Nucleus accumbens (tissue), 56 donors: ENCODE data around the gene FAHD1.
"Not testable (repeated sequence)": the region's sequence is repeated elsewhere in the genome, so short reads cannot be mapped to it uniquely, and the experiment has no call there.

ENCODE experiments used
- DNase-seq, 56 donors: peaks; one replicate each; lab custom pipeline; 2025; lab: John Stamatoyannopoulos, UW

Gene FAHD1

GRCh38 chr16:1788095-1788707 is 38.8 kb upstream of the FAHD1 start:
- no peak for DNase-seq

- no peak for DNase-seq
These were observed 38.3 kb upstream of the FAHD1 start for GRCh38 chr16:1788708-1789100.

DNA sequence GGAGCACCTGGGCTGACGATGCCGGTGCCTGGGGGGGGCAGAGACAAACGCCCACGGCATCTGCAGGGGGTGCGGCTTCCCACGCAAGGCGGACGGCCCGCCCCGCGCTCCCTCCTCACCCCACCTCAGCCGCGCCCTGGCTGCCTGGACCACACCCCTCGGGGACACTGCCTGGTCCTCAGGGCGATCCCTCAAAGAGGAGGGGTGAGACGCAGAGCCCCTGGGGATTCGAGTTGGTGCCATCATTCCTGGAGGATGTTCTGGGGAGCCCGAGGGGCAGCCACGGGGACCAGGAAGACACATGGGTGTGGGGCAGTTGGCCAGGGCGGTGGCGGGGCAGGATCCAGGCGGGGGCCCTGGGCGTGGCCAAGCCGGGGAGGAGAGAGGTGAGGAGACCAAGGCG is 37.4 kb upstream of the FAHD1 start:
- no peak for DNase-seq

DNA sequence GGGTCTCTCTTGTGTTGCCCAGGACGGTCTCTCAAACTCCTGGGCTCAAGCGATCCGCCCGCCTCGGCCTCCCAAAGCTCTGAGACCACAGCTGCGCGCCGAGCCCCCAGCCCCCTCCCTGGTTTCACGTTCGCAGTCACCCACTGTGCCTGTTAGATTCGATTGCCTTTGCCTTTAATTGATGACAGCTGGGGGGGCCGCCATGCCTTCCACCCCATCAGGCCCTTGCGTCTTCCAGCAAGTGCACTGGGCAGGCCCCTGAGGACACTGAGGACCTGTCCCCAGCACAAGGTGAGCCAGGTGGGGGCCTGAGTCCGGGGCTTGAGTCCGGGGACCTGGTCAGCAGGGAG is 36.8 kb upstream of the FAHD1 start:
- DNase-seq: no peak

DNA sequence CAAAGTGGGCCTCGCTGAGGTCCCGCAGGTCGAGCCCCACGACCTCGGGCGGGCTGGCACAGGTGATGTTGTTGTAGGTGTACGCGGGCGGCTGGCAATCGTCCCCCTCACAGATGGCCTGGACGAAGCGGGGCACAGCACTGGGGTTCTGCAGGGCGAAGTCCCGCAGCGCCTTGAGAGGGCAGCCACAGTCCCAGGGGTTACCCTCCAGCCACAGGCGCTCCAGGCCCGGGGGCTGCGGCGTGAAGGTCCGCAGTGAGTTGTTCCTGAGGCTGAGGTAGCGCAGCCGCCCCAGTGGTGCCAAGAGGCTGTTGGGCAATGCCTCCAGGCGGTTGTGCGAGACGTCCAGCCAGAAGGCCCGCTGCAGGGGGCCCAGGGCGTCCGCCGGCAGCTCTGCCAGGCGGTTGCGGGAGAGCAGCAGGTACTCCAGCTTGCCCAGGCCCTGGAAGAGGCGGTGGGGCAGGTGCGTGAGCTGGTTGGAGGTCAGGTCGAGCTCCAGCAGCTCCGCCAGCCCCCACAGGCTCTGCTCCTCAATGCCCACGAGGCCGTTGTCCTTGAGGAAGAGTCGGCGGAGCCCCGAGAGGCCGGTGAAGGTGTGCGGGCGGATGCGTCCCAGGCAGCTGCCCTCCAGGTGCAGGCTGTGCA is 36.3 kb upstream of the FAHD1 start:
- no peak for DNase-seq

GRCh38 chr16:1791256-1791942 is 35.6 kb upstream of the FAHD1 start:
- no peak for DNase-seq

GRCh38 chr16:1791943-1792812 is 34.8 kb upstream of the FAHD1 start:
- no peak for DNase-seq

GRCh38 chr16:1792836-1793577 is 34.0 kb upstream of the FAHD1 start:
- no peak for DNase-seq

DNA sequence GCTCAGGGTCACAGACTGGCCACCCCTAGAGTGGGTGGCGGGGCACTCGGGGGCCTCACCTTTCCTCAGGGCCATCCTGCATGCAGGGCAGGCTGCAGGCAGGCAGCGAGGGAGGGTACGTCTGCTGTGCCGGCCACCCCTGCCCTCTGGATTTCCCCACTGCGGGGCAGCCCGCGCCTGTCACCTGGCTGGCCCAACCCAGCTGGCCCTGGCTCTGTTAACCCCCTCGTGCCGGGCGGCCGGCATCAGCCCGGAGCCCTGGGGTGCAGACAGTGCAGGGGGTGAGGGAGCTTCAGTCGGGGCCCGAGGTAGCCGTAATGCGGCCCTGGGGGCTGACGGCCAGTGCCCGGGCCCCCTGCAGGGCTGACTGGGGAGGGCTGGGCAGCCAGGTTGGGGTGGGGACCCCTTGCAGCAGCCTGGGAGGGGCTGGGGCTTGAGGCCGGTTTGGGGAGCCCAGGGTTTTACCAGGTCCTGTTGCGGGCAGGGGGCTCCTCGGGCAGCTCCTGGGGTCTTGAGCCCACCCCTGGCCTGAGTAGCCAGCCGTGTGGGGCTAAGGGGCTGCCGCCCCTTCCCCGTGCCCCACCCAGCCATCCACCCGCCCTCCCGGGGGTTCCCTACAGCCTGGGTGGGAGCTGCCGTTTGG is 33.3 kb upstream of the FAHD1 start, which contains the start of gene IGFALS:
IGFALS (minus strand) TSS at position 128 of the 643 bp plus-strand sequence; CDS start at position 75, 53 bp downstream.
- no peak for DNase-seq

DNA sequence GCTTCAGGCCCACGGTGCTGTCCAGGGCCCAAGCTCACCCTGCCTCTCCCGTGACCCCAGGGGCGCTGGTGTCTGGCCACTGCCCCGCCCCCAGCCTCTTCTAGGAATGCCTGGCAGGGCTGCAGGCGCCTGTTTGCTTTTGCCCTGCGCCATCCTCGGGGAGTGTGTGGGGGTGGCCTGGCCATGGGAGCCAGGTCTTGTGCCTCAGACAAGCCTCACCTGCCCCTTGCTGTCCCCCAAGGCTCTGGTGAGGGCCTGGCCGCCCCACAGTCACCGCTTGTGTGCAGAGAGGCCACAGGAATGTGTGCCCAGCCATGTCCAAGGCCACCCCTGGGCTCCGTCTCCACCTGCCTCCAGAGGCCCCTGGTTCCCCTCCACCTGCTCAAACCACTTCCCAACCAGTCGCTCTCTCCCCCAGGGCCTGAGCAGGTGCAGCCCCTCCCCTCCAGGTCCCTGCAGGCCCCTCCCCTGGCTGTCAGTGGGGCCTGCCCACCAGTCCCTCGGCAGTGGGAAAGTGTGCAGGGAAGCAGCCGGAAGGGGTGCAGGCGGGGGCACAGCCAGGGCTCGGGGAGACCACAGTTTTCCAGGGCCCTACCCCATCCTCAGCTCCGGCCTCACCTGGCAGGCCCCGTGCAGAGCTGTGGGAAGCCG is 32.7 kb upstream of the FAHD1 start:
- DNase-seq: no peak

- no peak for DNase-seq
These were observed 31.9 kb upstream of the FAHD1 start for GRCh38 chr16:1794908-1795666.

- DNase-seq: not testable (repeated sequence)
These were observed 27.7 kb upstream of the FAHD1 start for GRCh38 chr16:1799263-1799662.

GRCh38 chr16:1800701-1801100 is 26.3 kb upstream of the FAHD1 start:
- no peak for DNase-seq

DNA sequence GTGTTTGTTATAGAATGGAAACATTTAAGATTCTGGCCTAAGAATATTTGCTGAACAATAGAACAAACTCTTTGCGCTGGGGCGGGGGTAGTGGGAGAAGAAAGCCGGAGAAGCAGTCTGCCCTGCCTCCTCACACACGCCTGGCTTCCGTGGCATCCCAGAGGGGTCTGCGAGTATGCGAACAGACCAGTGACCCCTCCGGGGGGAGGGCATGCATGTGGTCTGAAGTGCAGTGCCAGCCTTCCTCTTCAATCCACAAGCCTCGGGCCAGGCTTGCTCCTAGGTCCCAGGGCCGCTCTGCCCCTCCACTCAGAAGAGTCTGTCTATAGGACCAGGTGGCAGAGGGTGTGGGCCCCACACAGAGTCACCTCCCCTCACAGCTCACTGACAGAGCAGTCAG is 19.4 kb upstream of the FAHD1 start:
- DNase-seq: no peak

DNA sequence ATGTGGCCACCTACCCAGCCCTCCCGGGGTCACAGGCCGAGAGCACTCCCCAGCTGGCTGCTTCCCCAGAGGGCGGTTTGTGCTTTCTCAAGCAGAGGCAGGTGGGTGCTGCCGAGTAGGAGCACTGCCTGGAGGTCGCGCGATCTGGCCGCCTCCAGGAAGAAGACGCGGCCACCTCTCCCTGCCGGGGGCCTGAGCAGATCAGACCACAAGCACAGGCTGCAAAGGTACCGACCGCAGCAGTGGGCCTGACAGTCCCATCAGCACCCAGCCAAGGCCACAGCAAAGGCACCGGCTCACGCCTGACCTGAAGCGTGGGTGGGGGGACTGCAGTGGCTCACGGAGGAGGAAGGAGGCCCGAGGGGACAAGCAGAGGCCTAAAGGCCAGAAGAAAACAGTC is 18.3 kb upstream of the FAHD1 start:
- DNase-seq: no peak

GRCh38 chr16:1809281-1809801 is 17.7 kb upstream of the FAHD1 start:
- no peak for DNase-seq

- no peak for DNase-seq
These were observed 16.9 kb upstream of the FAHD1 start for GRCh38 chr16:1810106-1810505.

DNA sequence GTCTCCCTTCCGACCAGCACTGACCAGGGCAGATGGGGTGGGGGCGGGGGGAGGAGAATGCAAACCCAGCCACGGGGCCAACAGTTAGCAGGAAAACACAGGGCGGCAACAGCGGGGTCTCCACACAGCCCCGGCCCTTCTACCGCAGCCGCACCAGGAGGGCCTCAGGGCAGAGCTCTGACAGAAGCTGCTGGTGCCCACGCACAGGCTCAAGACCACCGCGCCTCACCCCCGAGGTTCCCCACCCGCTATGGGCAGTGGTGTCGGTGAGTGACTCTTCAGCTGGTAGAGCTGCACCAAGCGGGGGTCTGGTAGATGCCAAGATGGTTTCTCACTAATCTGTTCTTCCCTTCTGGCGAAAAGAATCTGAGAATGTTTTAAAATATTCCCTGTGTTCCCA is 16.5 kb upstream of the FAHD1 start:
- DNase-seq: no peak
